Stimulated activated CD4-positive, alpha-beta T cell treated with anti-CD3 and anti-CD28 coated beads, Interleukin-4, amount 100 ng/mL, for 48 hours (primary cell): ENCODE measurements around the gene PYGB.

Experiments
- DNase-seq, 2 donors: peaks; one replicate each; pipeline ENCODE4 v3.0.0-alpha.2; 2020; ENCODE audit warnings: low read depth in 2 of 2

PYGB gene

GRCh38 chr20:25216199-25216945 is 31.5 kb upstream of the PYGB start:
- DNase-seq: no peak

GRCh38 chr20:25217161-25218108 is 30.4 kb upstream of the PYGB start:
- DNase-seq: no peak

GRCh38 chr20:25218109-25218486 is 29.8 kb upstream of the PYGB start:
- DNase-seq: no peak

- DNase-seq: no peak
Measured at GRCh38 chr20:25218492-25218891, 29.4 kb upstream of the PYGB start.

GRCh38 chr20:25219365-25219764 is 28.5 kb upstream of the PYGB start:
- DNase-seq: no peak

GRCh38 chr20:25220021-25220730 is 27.7 kb upstream of the PYGB start:
- DNase-seq: no peak

GRCh38 chr20:25220810-25221591 is 26.9 kb upstream of the PYGB start:
- no peak for DNase-seq

- no peak for DNase-seq
Measured at GRCh38 chr20:25221592-25222460, 26.1 kb upstream of the PYGB start.

- no peak for DNase-seq
Measured at GRCh38 chr20:25222461-25223178, 25.3 kb upstream of the PYGB start.

GRCh38 chr20:25223179-25223661 is 24.7 kb upstream of the PYGB start:
- DNase-seq: peak; percentile 33 to 48

- no peak for DNase-seq
Measured at GRCh38 chr20:25223765-25224720, 23.8 kb upstream of the PYGB start.

GRCh38 chr20:25224941-25225340 is 22.9 kb upstream of the PYGB start:
- no peak for DNase-seq

- DNase-seq: no peak
Measured at GRCh38 chr20:25225642-25226432, 22.0 kb upstream of the PYGB start.

- DNase-seq: no peak
Measured at GRCh38 chr20:25226433-25227316, 21.2 kb upstream of the PYGB start.

GRCh38 chr20:25227317-25227831 is 20.5 kb upstream of the PYGB start:
- no peak for DNase-seq

GRCh38 chr20:25229486-25230165 is 18.3 kb upstream of the PYGB start:
- no peak for DNase-seq
